GM13977 (cell line): ENCODE data around the gene MYH7.

Experiments
- DNase-seq: peaks from one replicate; pipeline ENCODE4 v3.0.0; 2012; ENCODE audit warnings: low spot score
- in situ Hi-C: fragments of 300-500 bp; cut with MboI; formaldehyde crosslinking; loops from one replicate; pipeline ENCODE4 v1.12.0; 2022; ENCODE audit warnings: low sequenced_read_pairs, low pct_unique_long_range_greater_than_20kb, mixed read lengths, inconsistent platforms; ENCODE audit not compliant: unreplicated experiment
- TF ChIP-seq, protein P1 (sequence below): IDR thresholded peaks from 2 replicates; pipeline ENCODE4 v1.5.1; 2012; ENCODE audit warnings: mild to moderate bottlenecking, control low read depth; ENCODE audit not compliant: insufficient read depth; ENCODE audit errors: extremely low read depth, missing control alignments

Gene MYH7

GRCh38 chr14:23450379-23450778 lies 14.9 kb upstream of the MYH7 start:
- TF ChIP-seq, protein P1, sequence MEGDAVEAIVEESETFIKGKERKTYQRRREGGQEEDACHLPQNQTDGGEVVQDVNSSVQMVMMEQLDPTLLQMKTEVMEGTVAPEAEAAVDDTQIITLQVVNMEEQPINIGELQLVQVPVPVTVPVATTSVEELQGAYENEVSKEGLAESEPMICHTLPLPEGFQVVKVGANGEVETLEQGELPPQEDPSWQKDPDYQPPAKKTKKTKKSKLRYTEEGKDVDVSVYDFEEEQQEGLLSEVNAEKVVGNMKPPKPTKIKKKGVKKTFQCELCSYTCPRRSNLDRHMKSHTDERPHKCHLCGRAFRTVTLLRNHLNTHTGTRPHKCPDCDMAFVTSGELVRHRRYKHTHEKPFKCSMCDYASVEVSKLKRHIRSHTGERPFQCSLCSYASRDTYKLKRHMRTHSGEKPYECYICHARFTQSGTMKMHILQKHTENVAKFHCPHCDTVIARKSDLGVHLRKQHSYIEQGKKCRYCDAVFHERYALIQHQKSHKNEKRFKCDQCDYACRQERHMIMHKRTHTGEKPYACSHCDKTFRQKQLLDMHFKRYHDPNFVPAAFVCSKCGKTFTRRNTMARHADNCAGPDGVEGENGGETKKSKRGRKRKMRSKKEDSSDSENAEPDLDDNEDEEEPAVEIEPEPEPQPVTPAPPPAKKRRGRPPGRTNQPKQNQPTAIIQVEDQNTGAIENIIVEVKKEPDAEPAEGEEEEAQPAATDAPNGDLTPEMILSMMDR: no peak
- DNase-seq: no peak
- in situ Hi-C loops: no loop called here

DNA sequence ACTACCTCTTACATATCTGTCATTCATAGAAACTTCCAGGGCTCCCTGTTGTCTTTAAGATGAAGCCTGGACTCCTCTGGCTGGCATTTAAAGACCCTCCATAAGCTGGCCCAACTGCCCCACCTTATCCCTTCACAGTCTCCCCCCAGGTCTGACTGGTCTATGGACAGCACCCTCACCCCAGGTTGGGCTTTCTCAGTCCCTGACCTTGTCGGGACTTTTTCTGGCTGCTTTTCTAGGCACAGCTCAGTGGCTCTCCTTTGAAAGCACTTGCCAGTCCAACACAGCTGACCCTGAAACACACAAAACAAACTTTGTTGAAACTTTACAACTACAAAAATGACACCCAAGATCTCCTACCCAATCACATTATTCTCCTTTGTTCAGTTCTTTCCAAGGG lies 13.9 kb upstream of the MYH7 start:
- TF ChIP-seq, protein P1: no peak
- in situ Hi-C loops: no loop called here
- no peak for DNase-seq

GRCh38 chr14:23447361-23448350 lies 12.2 kb upstream of the MYH7 start:
- TF ChIP-seq, protein P1: no peak
- DNase-seq: no peak
- in situ Hi-C loops: no loop called here

DNA sequence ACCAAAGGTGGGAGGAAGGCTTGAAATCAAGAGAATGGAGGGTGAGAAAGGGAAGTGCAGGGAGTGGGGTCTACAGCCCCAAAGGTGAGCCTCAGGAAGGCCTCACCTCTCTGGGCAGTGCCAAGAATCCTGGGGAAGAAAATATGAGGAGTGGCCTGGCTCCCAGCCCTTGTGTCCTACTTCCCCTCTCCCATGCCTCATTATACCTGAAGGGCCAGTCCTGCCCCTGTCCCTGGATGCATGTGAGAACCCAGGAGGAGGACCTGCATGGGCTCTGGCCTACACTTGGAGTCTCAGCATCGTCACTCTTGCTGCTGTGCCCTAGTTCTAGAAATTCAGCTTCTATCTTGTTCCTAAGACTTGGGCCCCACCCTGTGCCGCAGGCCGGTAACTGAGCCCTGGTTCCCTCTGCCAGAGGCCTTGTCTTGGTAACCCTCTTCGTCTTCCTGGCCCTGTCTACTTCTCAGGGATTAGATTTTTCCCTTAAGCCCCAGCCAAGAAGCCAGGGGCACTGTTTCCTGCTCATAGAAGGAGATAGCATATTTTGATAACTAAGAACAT lies 10.9 kb upstream of the MYH7 start:
- in situ Hi-C loops: no loop called here

DNA sequence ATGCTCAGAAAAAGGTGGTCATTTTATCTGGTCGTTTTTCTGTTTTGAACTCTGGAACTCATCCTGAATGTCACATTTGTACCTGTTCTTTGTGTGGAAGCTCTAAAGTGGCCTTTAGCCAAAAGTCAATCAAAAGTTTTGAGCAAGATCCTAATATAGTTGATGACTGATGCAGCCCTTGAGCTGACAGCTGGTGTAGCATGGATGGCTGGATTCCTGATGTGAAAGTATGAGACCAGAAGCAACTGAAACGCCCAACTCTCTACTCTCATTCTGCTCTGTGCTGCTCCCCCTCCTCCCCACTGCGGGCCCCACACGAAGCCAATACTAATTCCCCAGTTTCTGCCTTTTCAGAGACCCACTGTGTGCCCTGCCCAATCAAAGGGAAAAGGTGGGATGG lies 10.3 kb upstream of the MYH7 start:
- in situ Hi-C loops: no loop called here
- TF ChIP-seq, protein P1: no peak
- DNase-seq: no peak

More for the DNA sequence above, 10.9 kb upstream of the MYH7 start:
- DNase-seq: no peak
- TF ChIP-seq, protein P1: no peak

- TF ChIP-seq, protein P1: no peak
- DNase-seq: no peak
- in situ Hi-C loops: no loop called here
Measured at GRCh38 chr14:23444314-23444713, 8.9 kb upstream of the MYH7 start.
